ENCODE results near the gene MSI2. TPM values are rescaled to one million over a fixed set of nuclear protein-coding genes. Genes with fewer than 3 reads are reported as not detected.

The MSI2 gene
- total and polyA plus RNA-seq, 8 donors, result 35.0 to 49.5 (median 47.5) TPM

GRCh38 chr17:57597531-57598453, 341.5 kb downstream of the MSI2 start:
- no peaks in the 10 kb centered on the region for H3K36me3 ChIP-seq
- intact Hi-C loops (cut with DNase I), result no loop called here
- H3K9me3 ChIP-seq, result peaks cover 0 to 6% of the 10 kb centered on the region in 2 donors
- no peak overlapping the region for H3K27ac ChIP-seq
- peaks cover 0 to 26% of the 10 kb centered on the region in 2 donors for H3K4me1 ChIP-seq
- peak; percentile 91 for ATAC-seq
- no peak overlapping the region for H3K4me3 ChIP-seq
- TF ChIP-seq CTCF (IDR thresholded peaks at IDR 0.05), result peak; percentile 72 to 77
- peak in 2 of 4 donors; percentile 57 to 82 for DNase-seq
- no peaks in the 10 kb centered on the region for H3K27me3 ChIP-seq

DNA sequence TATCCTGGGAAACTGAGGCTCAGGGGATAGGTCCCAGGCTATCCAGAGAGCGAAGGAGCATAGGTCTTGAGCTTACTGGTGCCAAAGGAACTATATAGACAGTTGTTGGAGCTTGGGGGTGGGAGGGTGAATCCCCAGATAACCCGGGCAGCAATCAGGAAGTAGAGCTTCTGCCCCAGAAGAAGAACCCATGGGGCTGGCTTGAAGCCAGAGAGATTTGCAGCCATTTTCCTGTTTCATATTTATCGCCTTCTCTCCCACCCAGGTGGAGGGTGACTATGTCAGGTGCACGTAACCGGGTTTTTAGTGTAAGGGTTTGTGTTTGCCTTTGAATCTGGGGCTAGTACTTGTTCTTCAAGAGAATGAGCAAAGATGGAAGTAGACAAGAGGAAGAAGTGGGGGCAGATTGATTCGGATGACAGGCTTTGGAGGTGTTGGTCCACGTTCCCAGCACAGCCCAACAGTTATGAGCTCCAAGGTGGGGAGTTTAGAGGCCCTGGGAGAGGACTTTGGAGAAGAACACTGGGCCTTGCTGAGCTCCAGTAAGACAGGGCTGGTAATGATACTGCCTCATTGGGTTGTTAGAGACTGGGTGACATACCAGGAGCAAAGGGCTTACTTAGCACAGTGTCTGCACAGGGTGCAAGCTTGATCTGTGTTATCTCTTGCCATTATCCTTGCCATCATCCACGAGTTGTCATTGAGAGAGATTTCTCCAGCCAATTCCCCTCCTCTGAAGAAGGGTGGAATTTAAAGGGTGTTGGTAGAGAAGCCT, 343.1 kb downstream of the MSI2 start:
- TF ChIP-seq CTCF (IDR thresholded peaks at IDR 0.05), result no peak
- intact Hi-C loops (cut with DNase I), result no loop called here
- Histone ChIP-seq H3K4me3 (no peak overlapping the region), H3K9me3 (peaks cover 0 to 6% of the 10 kb centered on the region in 2 donors), H3K27me3 (no peaks in the 10 kb centered on the region), H3K27ac (no peak overlapping the region), H3K36me3 (no peaks in the 10 kb centered on the region), H3K4me1 (peaks cover 0 to 38% of the 10 kb centered on the region in 2 donors)
- ATAC-seq (no peak), DNase-seq (no peak)

- no peaks in the 10 kb centered on the region for H3K27me3 ChIP-seq
- H3K4me1 ChIP-seq, result peaks cover 2 to 44% of the 10 kb centered on the region in 2 donors
- ATAC-seq (no peak), DNase-seq (no peak)
- no peak overlapping the region for H3K4me3 ChIP-seq
- H3K36me3 ChIP-seq, result no peaks in the 10 kb centered on the region
- intact Hi-C loops (cut with DNase I), result no loop called here
- H3K27ac ChIP-seq, result no peak overlapping the region
- peaks cover 0 to 3% of the 10 kb centered on the region in 2 donors for H3K9me3 ChIP-seq
- no peak for TF ChIP-seq CTCF (IDR thresholded peaks at IDR 0.05)
Observed at GRCh38 chr17:57600074-57600473, 343.8 kb downstream of the MSI2 start.

- no peaks in the 10 kb centered on the region for H3K36me3 ChIP-seq
- H3K9me3 ChIP-seq, result no peaks in the 10 kb centered on the region
- DNase-seq, result no peak
- intact Hi-C loops (cut with DNase I), result no loop called here
- no peaks in the 10 kb centered on the region for H3K27me3 ChIP-seq
- no peak overlapping the region for H3K4me3 ChIP-seq
- H3K27ac ChIP-seq, result no peak overlapping the region
- no peak for TF ChIP-seq CTCF (IDR thresholded peaks at IDR 0.05)
- H3K4me1 ChIP-seq, result peaks cover 10 to 56% of the 10 kb centered on the region in 2 donors
- ATAC-seq, result no peak
Observed at GRCh38 chr17:57601143-57601735, 344.9 kb downstream of the MSI2 start.

All from left lung (tissue), 10 donors.